Mesenchymal stem cell (in vitro differentiated cells and primary cell): ENCODE measurements around the gene ELFN2.

Source experiments
- DNase-seq: peaks from one replicate; pipeline ENCODE4 v3.0.0-alpha.2; 2013
- H2AFZ ChIP-seq: one replicate; pipeline ENCODE4 v1.6.1; 2013; ENCODE audit warnings: low read depth, mild to moderate bottlenecking, control low read depth, inconsistent platforms, low read length, moderate library complexity
- H2AK5ac ChIP-seq: 2 replicates; pipeline ENCODE4 v1.6.1; 2013; ENCODE audit warnings: low read length, moderate library complexity, mild to moderate bottlenecking, inconsistent platforms; ENCODE audit not compliant: severe bottlenecking
- H2BK120ac ChIP-seq: one replicate; pipeline ENCODE4 v1.6.1; 2013; ENCODE audit warnings: low read depth, mild to moderate bottlenecking, inconsistent platforms, low read length, moderate library complexity
- H2BK12ac ChIP-seq, 2 experiments: one replicate each; pipeline ENCODE4 v1.6.1; 2013; ENCODE audit warnings: inconsistent platforms in 2 of 2, low read length in 2 of 2, mild to moderate bottlenecking in 2 of 2, moderate library complexity in 2 of 2, control low read depth in 1 of 2
- H2BK15ac ChIP-seq: one replicate; pipeline ENCODE4 v1.6.1; 2013; ENCODE audit warnings: mild to moderate bottlenecking, low read depth, inconsistent platforms; ENCODE audit not compliant: poor library complexity, severe bottlenecking
- H2BK5ac ChIP-seq: 2 replicates; pipeline ENCODE4 v1.6.1; 2013; ENCODE audit warnings: low read depth, mild to moderate bottlenecking, low read length, control low read depth, inconsistent platforms; ENCODE audit not compliant: poor library complexity, severe bottlenecking
- H3K14ac ChIP-seq, 2 experiments: one replicate each; pipeline ENCODE4 v1.6.1; 2013; ENCODE audit warnings: inconsistent platforms in 2 of 2, low read length in 2 of 2, control low read depth in 1 of 2, mild to moderate bottlenecking in 1 of 2, moderate library complexity in 1 of 2
- H3K18ac ChIP-seq, 2 experiments: one replicate each; pipeline ENCODE4 v1.6.1; 2013; ENCODE audit warnings: inconsistent platforms in 2 of 2, low read length in 2 of 2, control low read depth in 1 of 2, low read depth in 1 of 2, mild to moderate bottlenecking in 1 of 2
- H3K23ac ChIP-seq, 2 experiments: one replicate each; pipeline ENCODE4 v1.6.1; 2013; ENCODE audit warnings: inconsistent platforms in 2 of 2, low read length in 2 of 2, mild to moderate bottlenecking in 2 of 2, moderate library complexity in 2 of 2, control low read depth in 1 of 2
- H3K27ac ChIP-seq: 2 replicates; pipeline ENCODE4 v1.5.1; 2013; ENCODE audit warnings: mild to moderate bottlenecking, moderate library complexity, low read length, control low read depth, inconsistent platforms; ENCODE audit not compliant: poor library complexity, severe bottlenecking
- H3K27me3 ChIP-seq, 2 experiments: 2 replicates each; pipeline versions ENCODE4 v1.6.1 to v1.7.0; 2013; ENCODE audit warnings: low read length in 2 of 2, mild to moderate bottlenecking in 2 of 2, moderate library complexity in 2 of 2, control low read depth in 1 of 2, inconsistent platforms in 1 of 2; ENCODE audit not compliant: control insufficient read depth in 1 of 2, insufficient read depth in 1 of 2
- H3K36me3 ChIP-seq, 2 experiments: 2 replicates each; pipeline versions ENCODE4 v1.6.1 to v1.7.0; 2013; ENCODE audit warnings: low read length in 2 of 2, control low read depth in 1 of 2, inconsistent platforms in 1 of 2, low read depth in 1 of 2, mild to moderate bottlenecking in 1 of 2; ENCODE audit not compliant: insufficient read depth in 2 of 2, control insufficient read depth in 1 of 2
- H3K4ac ChIP-seq, 2 experiments: one replicate each; pipeline ENCODE4 v1.6.1; 2013; ENCODE audit warnings: inconsistent platforms in 2 of 2, low read length in 2 of 2, mild to moderate bottlenecking in 2 of 2, moderate library complexity in 2 of 2, control low read depth in 1 of 2, low read depth in 1 of 2
- H3K4me1 ChIP-seq: 2 replicates; pipeline ENCODE4 v1.6.1; 2013; ENCODE audit warnings: low read depth, low read length, control low read depth; ENCODE audit not compliant: control insufficient read depth, insufficient read depth
- H3K4me2 ChIP-seq: 2 replicates; pipeline ENCODE4 v1.6.1; 2013; ENCODE audit warnings: low read length, mild to moderate bottlenecking, inconsistent platforms; ENCODE audit not compliant: poor library complexity, severe bottlenecking
- H3K4me3 ChIP-seq, 2 experiments: 2 replicates each; pipeline versions ENCODE4 v1.5.1 to v1.7.0; 2013; ENCODE audit warnings: low read length in 2 of 2, mild to moderate bottlenecking in 2 of 2, control low read depth in 1 of 2, low read depth in 1 of 2; ENCODE audit not compliant: insufficient read depth in 1 of 2
- H3K79me1 ChIP-seq: replicated peaks from 2 replicates; pipeline ENCODE4 v1.6.1; 2013; ENCODE audit warnings: mild to moderate bottlenecking, control low read depth, low read length, inconsistent platforms; ENCODE audit not compliant: poor library complexity, severe bottlenecking
- H3K9ac ChIP-seq: 2 replicates; pipeline ENCODE4 v1.7.0; 2013; ENCODE audit warnings: mild to moderate bottlenecking, low read length, moderate library complexity
- H3K9me3 ChIP-seq: 2 replicates; pipeline ENCODE4 v1.7.0; 2013; ENCODE audit warnings: mild to moderate bottlenecking, low read length; ENCODE audit not compliant: control insufficient read depth
- H4K8ac ChIP-seq: one replicate; pipeline ENCODE4 v1.6.1; 2013; ENCODE audit warnings: inconsistent platforms, mild to moderate bottlenecking, low read length, moderate library complexity
- H4K91ac ChIP-seq: one replicate; pipeline ENCODE4 v1.6.1; 2013; ENCODE audit warnings: mild to moderate bottlenecking, low read length, inconsistent platforms
- WGBS: methylation state at CpG from one replicate; pipeline ENCODE4 v1.1.7; 2013; ENCODE audit warnings: mixed read lengths; 5-methylcytosine and 5-hydroxymethylcytosine counted together

Gene ELFN2

GRCh38 chr22:37354670-37355069 lies 72.6 kb downstream of the ELFN2 start:
- no peak overlapping the region for H2BK12ac ChIP-seq
- 88% methylated on average over 5 of the region's 5 CpGs for WGBS
- no peak overlapping the region for H3K23ac ChIP-seq
- no peak overlapping the region for H4K8ac ChIP-seq
- peak overlapping the region; percentile 14 for H2AK5ac ChIP-seq
- no peak overlapping the region for H2BK15ac ChIP-seq
- no peak overlapping the region for H2BK120ac ChIP-seq
- H3K4me1 ChIP-seq = peaks cover 43% of the 10 kb centered on the region
- no peak overlapping the region for H4K91ac ChIP-seq
- H3K27ac ChIP-seq = peak overlapping the region; percentile 60
- no peak overlapping the region for H3K4me2 ChIP-seq
- no peak overlapping the region for H3K4me3 ChIP-seq
- no peak overlapping the region for H2AFZ ChIP-seq
- H3K79me1 ChIP-seq = no peaks in the 10 kb centered on the region
- no peak overlapping the region for H3K4ac ChIP-seq
- no peak overlapping the region for H3K9ac ChIP-seq
- no peak overlapping the region for H3K14ac ChIP-seq
- no peaks in the 10 kb centered on the region for H3K9me3 ChIP-seq
- no peak overlapping the region for H3K18ac ChIP-seq
- no peak overlapping the region for H2BK5ac ChIP-seq
- H3K27me3 ChIP-seq = peaks cover 0 to 79% of the 10 kb centered on the region in 2 experiments
- DNase-seq = no peak
- H3K36me3 ChIP-seq = peaks cover 0 to 3% of the 10 kb centered on the region in 2 experiments

- DNase-seq = no peak
- H2BK5ac ChIP-seq = peak overlapping the region; percentile 15
- H3K4me2 ChIP-seq = no peak overlapping the region
- no peak overlapping the region for H3K4ac ChIP-seq
- H3K14ac ChIP-seq = no peak overlapping the region
- no peak overlapping the region for H3K9ac ChIP-seq
- no peaks in the 10 kb centered on the region for H3K9me3 ChIP-seq
- H4K91ac ChIP-seq = no peak overlapping the region
- 40% methylated on average over 1 of the region's 4 CpGs for WGBS
- H2BK15ac ChIP-seq = no peak overlapping the region
- no peaks in the 10 kb centered on the region for H3K79me1 ChIP-seq
- H3K4me1 ChIP-seq = peaks cover 39% of the 10 kb centered on the region
- no peak overlapping the region for H2AK5ac ChIP-seq
- H4K8ac ChIP-seq = no peak overlapping the region
- no peak overlapping the region for H2BK120ac ChIP-seq
- H3K4me3 ChIP-seq = no peak overlapping the region
- no peak overlapping the region for H3K18ac ChIP-seq
- H3K36me3 ChIP-seq = peaks cover 0 to 3% of the 10 kb centered on the region in 2 experiments
- H3K23ac ChIP-seq = no peak overlapping the region
- peak overlapping the region; percentile 60 for H3K27ac ChIP-seq
- no peak overlapping the region for H2AFZ ChIP-seq
- H3K27me3 ChIP-seq = peaks cover 0 to 75% of the 10 kb centered on the region in 2 experiments
- no peak overlapping the region for H2BK12ac ChIP-seq
Observed at GRCh38 chr22:37354261-37354660, 73.0 kb downstream of the ELFN2 start.

DNA sequence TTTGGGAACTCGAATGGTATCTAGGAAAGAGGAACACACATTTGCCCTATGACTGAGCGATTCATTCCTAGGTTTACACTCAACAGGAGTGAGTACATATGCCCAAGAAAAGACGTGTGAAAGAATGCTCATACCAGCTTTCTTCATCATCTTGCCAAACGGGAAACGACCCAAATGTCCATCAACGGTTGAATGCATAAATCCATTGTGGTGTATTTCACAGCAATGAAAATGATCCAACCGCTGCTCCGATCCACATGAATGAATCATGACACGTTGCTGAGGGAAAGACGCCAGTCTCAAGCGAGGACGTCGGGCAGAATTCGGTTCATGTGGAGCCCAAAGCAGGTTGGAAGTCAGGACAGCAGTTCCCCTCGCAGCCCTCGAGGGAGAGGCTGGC lies 73.4 kb downstream of the ELFN2 start:
- H3K18ac ChIP-seq = no peak overlapping the region
- H2AFZ ChIP-seq = no peak overlapping the region
- peaks cover 0 to 3% of the 10 kb centered on the region in 2 experiments for H3K36me3 ChIP-seq
- H3K4me3 ChIP-seq = no peak overlapping the region
- no peaks in the 10 kb centered on the region for H3K79me1 ChIP-seq
- no peak overlapping the region for H3K23ac ChIP-seq
- peak overlapping the region; percentile 83 for H3K27ac ChIP-seq
- no peak overlapping the region for H2BK5ac ChIP-seq
- H3K4me1 ChIP-seq = peaks cover 35% of the 10 kb centered on the region
- WGBS = 89% methylated on average over 16 of the region's 16 CpGs
- H3K4me2 ChIP-seq = no peak overlapping the region
- no peak overlapping the region for H2BK12ac ChIP-seq
- H4K91ac ChIP-seq = no peak overlapping the region
- H4K8ac ChIP-seq = no peak overlapping the region
- H2BK15ac ChIP-seq = no peak overlapping the region
- no peak for DNase-seq
- H3K14ac ChIP-seq = no peak overlapping the region
- H3K4ac ChIP-seq = no peak overlapping the region
- H3K9ac ChIP-seq = no peak overlapping the region
- no peak overlapping the region for H2BK120ac ChIP-seq
- H3K9me3 ChIP-seq = no peaks in the 10 kb centered on the region
- H2AK5ac ChIP-seq = no peak overlapping the region
- H3K27me3 ChIP-seq = peaks cover 0 to 71% of the 10 kb centered on the region in 2 experiments

GRCh38 chr22:37352481-37352880 lies 74.8 kb downstream of the ELFN2 start:
- Histone ChIP-seq H3K4me1 (peaks cover 31% of the 10 kb centered on the region), H2BK120ac (no peak overlapping the region), H3K79me1 (no peaks in the 10 kb centered on the region), H2AFZ (no peak overlapping the region), H3K9ac (no peak overlapping the region), H3K23ac (no peak overlapping the region), H3K4ac (no peak overlapping the region), H2AK5ac (peak overlapping the region; percentile 98), H3K9me3 (no peaks in the 10 kb centered on the region), H2BK15ac (no peak overlapping the region), H3K18ac (no peak overlapping the region), H2BK5ac (no peak overlapping the region), H4K8ac (no peak overlapping the region), H3K27ac (no peak overlapping the region), H3K27me3 (peaks cover 0 to 64% of the 10 kb centered on the region in 2 experiments), H3K4me2 (no peak overlapping the region), H4K91ac (no peak overlapping the region), H3K4me3 (no peak overlapping the region), H3K36me3 (no peaks in the 10 kb centered on the region), H3K14ac (peak overlapping the region in 1 of 2 experiments; percentile 11), H2BK12ac (no peak overlapping the region)
- no peak for DNase-seq
- 90% methylated on average over 7 of the region's 7 CpGs for WGBS
